ENCODE results near the gene ADGRV1.
"Not testable (repeated sequence)": the region's sequence is repeated elsewhere in the genome, so short reads cannot be mapped to it uniquely, and the experiment has no call there.

ADGRV1 gene

GRCh38 chr5:90593083-90593482 lies 34.5 kb downstream of the ADGRV1 start:
- DNase-seq (ENCODE audit: low spot score), result not testable (repeated sequence)

DNA sequence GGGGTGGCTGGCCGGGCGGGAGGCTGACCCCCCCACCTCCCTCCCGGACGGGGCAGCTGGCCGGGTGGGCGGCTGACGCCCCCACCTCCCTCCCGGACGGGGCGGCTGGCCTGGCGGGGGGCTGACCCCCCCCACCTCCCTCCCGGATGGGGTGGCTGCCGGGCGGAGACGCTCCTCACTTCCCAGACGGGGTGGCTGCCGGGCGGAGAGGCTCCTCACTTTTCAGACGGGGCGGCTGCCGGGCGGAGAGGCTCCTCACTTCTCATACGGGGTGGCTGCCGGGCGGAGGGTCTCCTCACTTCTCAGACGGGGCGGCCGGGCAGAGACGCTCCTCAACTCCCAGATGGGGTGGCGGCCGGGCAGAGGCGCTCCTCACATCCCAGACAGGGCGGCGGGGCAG lies 37.2 kb downstream of the ADGRV1 start:
- not testable (repeated sequence) for DNase-seq (ENCODE audit: low spot score)

- no peak for DNase-seq (ENCODE audit: low spot score)
Measured at GRCh38 chr5:90598293-90598692, 39.7 kb downstream of the ADGRV1 start.

DNA sequence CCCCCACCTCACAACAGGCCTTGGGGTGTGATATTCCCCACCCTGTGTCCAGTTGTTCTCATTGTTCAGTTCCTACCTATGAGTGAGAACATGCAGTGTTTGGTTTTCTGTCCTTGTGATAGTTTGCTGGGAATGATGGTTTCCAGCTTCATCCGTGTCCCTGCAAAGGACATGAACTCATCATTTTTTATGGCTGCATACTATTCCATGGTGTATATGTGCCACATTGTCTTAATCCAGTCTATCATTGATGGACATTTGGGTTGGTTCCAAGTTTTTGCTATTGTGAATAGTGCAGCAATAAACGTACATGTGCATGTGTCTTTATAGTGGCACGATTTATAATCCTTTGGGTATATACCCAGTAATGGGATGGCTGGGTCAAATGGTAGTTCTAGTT lies 41.7 kb downstream of the ADGRV1 start:
- DNase-seq (ENCODE audit: low spot score), result not testable (repeated sequence)

GRCh38 chr5:90601468-90601867 lies 42.9 kb downstream of the ADGRV1 start:
- DNase-seq (ENCODE audit: low spot score), result no peak

DNA sequence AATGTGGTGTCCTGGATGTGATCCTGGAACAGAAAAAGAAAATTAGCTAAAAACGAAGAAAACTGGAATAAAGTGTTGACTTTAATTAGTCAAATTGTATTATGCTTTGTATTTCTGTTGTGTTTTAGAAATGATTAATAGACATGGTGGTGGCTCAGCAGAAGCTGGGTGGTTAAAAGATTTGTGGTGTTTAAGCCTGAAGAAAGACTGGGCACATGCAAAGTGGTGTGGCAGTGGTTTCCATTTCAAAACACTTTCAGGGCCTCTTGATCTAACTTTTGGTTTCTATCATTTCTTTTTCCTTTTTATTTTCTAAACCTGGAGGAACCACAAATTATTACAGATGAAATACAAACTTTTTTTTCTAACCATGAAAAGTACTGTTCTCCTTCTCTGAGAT lies 44.1 kb downstream of the ADGRV1 start:
- no peak for DNase-seq (ENCODE audit: low spot score)

DNA sequence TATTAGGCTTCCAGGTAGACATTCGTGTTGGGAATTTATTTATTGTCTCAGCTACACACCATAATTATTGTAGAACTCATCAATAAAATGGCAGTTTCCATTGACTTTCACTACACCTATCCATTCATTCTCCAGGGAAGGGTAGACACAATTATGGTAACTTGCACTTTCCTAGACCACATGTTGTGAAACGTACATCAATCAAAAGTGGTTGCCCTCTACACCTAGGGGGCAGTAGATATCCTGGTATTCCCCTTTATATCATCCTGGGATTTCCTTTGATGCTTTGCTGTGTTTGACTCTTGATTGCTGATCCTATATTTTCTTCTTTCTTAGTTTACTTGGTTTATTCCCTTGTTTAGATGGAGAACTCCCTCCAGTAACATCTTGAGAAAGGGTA lies 47.9 kb downstream of the ADGRV1 start:
- no peak for DNase-seq (ENCODE audit: low spot score)

- no peak for DNase-seq (ENCODE audit: low spot score)
Measured at GRCh38 chr5:90612919-90613318, 54.3 kb downstream of the ADGRV1 start.

DNA sequence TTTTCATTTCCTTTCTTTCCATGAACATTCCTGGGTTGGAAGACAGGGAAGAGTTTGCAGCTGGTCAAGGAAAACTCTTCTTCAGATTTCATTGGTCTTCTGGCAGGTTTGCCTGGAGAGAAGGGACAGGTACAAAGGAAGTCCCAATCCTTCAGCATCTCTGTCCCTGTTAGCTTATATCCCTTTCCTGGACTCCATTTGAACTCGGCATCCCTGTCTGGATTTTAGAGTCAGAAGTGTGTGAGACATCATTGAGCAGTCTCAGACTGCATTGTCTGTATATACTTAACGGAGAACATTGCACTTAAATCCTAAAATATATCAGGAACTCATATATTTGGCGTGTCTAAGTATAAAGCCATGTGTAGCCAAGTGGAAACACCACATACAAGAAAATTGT lies 54.9 kb downstream of the ADGRV1 start:
- DNase-seq (ENCODE audit: low spot score), result no peak

DNA sequence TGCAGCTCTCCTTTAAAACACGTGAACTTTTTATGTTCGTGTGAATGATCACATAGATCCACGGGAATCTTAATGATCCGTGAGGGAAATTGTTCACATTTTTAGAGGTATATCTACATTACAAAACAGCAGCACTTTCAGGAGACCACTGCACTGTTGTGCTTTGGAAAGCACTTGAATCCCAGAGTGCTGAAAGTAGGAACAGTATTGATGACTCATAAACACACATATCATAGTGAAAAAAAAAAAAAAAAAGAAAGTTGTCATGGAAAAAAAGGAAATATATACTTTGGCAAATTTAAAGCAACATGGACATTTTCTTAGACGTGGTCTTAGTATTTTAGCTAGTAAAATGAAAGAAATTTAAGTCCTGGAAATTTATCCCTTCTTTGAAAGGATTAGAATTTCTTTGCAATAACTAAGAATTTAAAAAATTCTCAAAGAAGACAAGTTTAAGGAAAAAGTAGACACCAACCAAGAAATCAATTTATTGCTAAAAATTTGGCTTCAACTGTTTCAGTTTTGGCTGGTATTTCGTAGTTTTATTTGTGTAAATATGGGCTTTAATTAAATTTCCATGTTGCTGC lies 55.4 kb downstream of the ADGRV1 start:
- DNase-seq (ENCODE audit: low spot score), result no peak

- no peak for DNase-seq (ENCODE audit: low spot score)
Measured at GRCh38 chr5:90615355-90615754, 56.8 kb downstream of the ADGRV1 start.

GRCh38 chr5:90618071-90618470 lies 59.5 kb downstream of the ADGRV1 start:
- no peak for DNase-seq (ENCODE audit: low spot score)

DNA sequence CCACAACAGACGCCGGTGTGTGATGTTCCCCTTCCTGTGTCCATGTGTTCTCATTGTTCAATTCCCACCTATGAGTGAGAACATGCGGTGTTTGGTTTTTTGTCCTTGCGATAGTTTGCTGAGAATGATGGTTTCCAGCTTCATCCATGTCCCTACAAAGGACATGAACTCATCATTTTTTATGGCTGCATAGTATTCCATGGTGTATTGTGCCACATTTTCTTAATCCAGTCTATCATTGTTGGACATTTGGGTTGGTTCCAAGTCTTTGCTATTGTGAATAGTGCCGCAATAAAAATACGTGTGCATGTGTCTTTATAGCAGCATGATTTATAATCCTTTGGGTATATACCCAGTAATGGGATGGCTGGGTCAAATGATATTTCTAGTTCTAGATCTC lies 61.2 kb downstream of the ADGRV1 start:
- not testable (repeated sequence) for DNase-seq (ENCODE audit: low spot score)

DNA sequence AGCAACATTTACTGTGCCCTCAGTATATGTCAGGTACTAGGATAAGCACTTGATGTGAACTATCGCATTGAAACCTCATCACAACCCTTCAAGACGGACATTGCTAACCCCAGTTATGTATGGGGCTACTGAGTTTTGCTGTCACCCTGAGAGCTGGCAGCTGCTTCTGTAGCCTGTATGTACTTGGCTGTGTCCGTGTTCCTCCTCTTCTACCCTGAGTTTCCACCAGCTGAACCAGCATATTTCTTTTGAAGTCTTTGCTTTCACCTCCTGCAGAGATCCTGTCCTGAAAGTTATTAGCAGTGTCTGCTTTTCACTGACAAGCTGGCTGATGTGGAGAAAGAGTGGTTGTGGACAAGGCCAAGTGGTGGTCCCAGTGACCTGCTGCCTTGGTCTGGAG lies 63.3 kb downstream of the ADGRV1 start:
- no peak for DNase-seq (ENCODE audit: low spot score)

DNA sequence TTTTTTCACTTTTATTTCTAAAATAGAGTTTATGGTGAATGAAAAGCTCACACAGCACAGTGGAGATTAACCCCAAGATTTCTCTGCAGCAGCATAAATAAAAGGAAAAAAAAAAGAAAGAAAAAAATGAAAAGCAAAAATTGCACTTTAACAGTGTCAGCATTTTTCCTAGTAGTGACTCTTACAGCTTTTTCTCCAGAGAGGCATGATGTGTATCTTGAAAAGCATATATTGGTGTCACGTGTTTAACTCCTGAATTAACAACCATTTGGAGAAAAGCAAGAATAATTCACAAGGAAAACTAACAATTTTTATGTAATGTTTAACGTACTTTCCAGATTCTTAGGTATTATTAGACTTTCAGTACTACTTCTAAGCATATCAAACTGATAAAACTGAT lies 67.9 kb downstream of the ADGRV1 start:
- no peak for DNase-seq (ENCODE audit: low spot score)

DNA sequence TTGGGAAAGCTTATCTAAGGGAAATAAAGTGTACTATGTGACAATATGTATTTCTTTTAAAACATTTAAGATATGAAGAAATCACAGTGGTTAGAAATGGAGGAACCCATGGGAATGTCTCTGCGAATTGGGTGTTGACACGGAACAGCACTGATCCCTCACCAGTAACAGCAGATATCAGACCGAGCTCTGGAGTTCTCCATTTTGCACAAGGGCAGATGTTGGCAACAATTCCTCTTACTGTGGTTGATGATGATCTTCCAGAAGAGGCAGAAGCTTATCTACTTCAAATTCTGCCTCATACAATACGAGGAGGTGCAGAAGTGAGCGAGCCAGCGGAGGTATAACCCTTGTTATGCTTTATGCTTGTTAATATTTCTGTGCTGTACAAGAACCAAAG lies 69.9 kb downstream of the ADGRV1 start:
- DNase-seq (ENCODE audit: low spot score), result no peak

DNA sequence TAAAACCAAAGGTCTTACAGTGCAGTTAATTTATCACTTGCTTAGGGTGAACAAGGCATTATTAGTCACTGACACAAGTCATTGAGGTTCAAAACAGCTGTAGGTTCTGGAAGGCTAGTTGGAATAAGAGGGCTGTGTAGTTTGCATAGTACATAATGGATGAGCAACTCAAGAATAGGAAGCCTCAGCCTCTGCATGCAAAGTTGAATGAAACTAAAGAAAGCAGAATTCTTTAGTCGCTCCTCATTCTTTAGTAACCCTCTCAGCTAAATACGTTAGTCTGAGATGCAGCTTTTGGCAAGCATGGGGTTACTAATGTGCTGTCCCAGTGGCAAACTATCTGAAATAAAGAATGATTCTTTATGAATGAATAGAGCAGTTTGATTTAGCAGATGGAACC lies 74.2 kb downstream of the ADGRV1 start:
- no peak for DNase-seq (ENCODE audit: low spot score)

DNA sequence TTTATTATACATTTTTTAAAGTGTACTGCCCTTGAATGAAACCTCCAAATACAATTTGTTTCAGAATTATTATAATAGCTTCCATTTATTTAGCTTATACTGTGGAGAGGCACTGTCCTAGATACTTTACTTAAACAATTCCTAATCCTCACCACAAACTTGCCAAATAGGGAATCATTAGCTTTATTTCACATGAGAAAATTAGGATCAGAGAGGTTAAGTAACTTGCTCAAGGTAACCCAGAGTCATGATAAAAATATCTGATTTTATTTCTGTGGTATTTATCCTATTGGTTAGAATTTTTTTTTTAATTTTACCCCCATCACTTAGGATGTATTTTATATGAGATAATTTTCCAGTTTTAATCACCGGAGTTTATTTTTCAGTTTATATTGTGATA lies 78.4 kb downstream of the ADGRV1 start:
- DNase-seq (ENCODE audit: low spot score), result no peak

GRCh38 chr5:90637731-90638130 lies 79.1 kb downstream of the ADGRV1 start:
- no peak for DNase-seq (ENCODE audit: low spot score)

- no peak for DNase-seq (ENCODE audit: low spot score)
Measured at GRCh38 chr5:90638878-90639277, 80.3 kb downstream of the ADGRV1 start.

GRCh38 chr5:90640484-90641059 lies 82.0 kb downstream of the ADGRV1 start:
- no peak for DNase-seq (ENCODE audit: low spot score)

- DNase-seq (ENCODE audit: low spot score), result no peak
Measured at GRCh38 chr5:90641528-90641927, 82.9 kb downstream of the ADGRV1 start.

DNA sequence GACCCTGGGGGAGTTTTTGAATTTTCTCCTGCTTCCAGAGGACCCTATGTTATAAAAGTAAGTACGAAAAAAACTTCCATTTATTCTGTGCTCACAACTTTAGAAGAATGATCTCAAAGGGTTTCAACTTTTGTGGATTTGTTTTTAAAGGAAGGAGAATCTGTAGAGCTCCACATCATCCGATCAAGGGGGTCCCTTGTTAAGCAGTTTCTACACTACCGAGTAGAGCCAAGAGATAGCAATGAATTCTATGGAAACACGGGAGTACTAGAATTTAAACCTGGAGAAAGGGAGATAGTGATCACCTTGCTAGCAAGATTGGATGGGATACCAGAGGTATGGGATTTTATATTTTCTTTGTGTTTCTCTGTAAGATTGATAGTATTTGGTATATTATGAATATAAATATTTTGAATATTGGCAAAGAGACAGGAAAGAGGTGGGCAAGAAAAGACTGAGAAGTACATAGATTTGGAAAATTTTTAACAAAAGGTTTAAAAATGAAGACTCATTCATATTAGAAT lies 84.2 kb downstream of the ADGRV1 start:
- no peak for DNase-seq (ENCODE audit: low spot score)

- no peak for DNase-seq (ENCODE audit: low spot score)
Measured at GRCh38 chr5:90644132-90644531, 85.5 kb downstream of the ADGRV1 start.
